WI38 (cell line): ENCODE measurements around the gene PDE4C.

ENCODE experiments used
- H3K4me3 ChIP-seq: 2 replicates; pipeline ENCODE4 v1.5.1; 2011; ENCODE audit warnings: low read depth, mild to moderate bottlenecking, control low read depth, low read length
- CTCF ChIP-seq: IDR thresholded peaks from 2 replicates; pipeline ENCODE4 v1.5.1; 2012; ENCODE audit warnings: low read depth, mild to moderate bottlenecking, control low read depth, low read length

The PDE4C gene

GRCh38 chr19:18179957-18180356, 46.3 kb downstream of the PDE4C start:
- H3K4me3 ChIP-seq, result no peak overlapping the region
- no peak for TF ChIP-seq CTCF

GRCh38 chr19:18176367-18177310, 49.6 kb downstream of the PDE4C start:
- H3K4me3 ChIP-seq, result no peak overlapping the region
- no peak for TF ChIP-seq CTCF

GRCh38 chr19:18174983-18175382, 51.3 kb downstream of the PDE4C start:
- no peak for TF ChIP-seq CTCF
- no peak overlapping the region for H3K4me3 ChIP-seq
